Measurements from ENCODE around the gene NBEAL2.

The NBEAL2 gene

DNA sequence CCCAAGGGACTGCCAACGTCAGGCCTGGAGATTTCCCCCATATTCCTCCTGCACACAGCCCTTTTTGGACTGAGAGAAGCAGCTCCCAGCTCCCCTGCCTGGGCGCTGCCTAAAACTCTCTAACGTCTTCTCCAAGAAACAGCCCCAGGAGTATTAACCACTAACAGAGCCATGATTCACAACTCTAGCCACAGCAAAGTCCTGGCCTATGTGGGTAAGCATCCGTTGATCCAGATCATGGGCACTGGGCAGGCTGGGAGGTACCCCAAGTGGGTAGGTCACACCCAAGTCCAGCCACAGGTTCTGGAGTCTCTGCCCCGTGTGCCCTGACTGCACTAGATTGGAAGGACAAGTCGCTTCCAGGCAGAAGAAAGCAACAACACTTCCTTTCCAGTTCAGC lies 31.9 kb downstream of the NBEAL2 start:
- Histone ChIP-seq H3K9ac (ENCODE audit: low read length) (no peak overlapping the region), H3K27ac (ENCODE audit: low read depth, low read length) (no peak overlapping the region), H3K4me1 (ENCODE audit: insufficient read depth, low read length) (no peaks in the 10 kb centered on the region), H3K9me3 (ENCODE audit: low read length) (no peaks in the 10 kb centered on the region), H3K27me3 (ENCODE audit: control insufficient read depth in 1 of 2, insufficient read depth in 2 of 2, low read length in 2 of 2) (no peaks in the 10 kb centered on the region), H3K4me3 (ENCODE audit: low read depth in 1 of 2, low read length in 2 of 2) (no peak overlapping the region), H3K36me3 (ENCODE audit: insufficient read depth, low read length) (peaks cover 11% of the 10 kb centered on the region)

- Histone ChIP-seq H3K4me3 (ENCODE audit: low read depth in 1 of 2, low read length in 2 of 2) (no peak overlapping the region), H3K27me3 (ENCODE audit: control insufficient read depth in 1 of 2, insufficient read depth in 2 of 2, low read length in 2 of 2) (no peaks in the 10 kb centered on the region), H3K9me3 (ENCODE audit: low read length) (no peaks in the 10 kb centered on the region), H3K27ac (ENCODE audit: low read depth, low read length) (no peak overlapping the region), H3K4me1 (ENCODE audit: insufficient read depth, low read length) (no peaks in the 10 kb centered on the region), H3K36me3 (ENCODE audit: insufficient read depth, low read length) (peaks cover 22% of the 10 kb centered on the region), H3K9ac (ENCODE audit: low read length) (no peak overlapping the region)
Observed at GRCh38 chr3:47012342-47013230, 33.1 kb downstream of the NBEAL2 start.

GRCh38 chr3:47013231-47013630 lies 33.8 kb downstream of the NBEAL2 start:
- H3K9me3 ChIP-seq (ENCODE audit: low read length) = no peaks in the 10 kb centered on the region
- no peak overlapping the region for H3K9ac ChIP-seq (ENCODE audit: low read length)
- H3K4me3 ChIP-seq (ENCODE audit: low read depth in 1 of 2, low read length in 2 of 2) = no peak overlapping the region
- H3K27me3 ChIP-seq (ENCODE audit: control insufficient read depth in 1 of 2, insufficient read depth in 2 of 2, low read length in 2 of 2) = no peaks in the 10 kb centered on the region
- no peaks in the 10 kb centered on the region for H3K4me1 ChIP-seq (ENCODE audit: insufficient read depth, low read length)
- no peak overlapping the region for H3K27ac ChIP-seq (ENCODE audit: low read depth, low read length)
- peaks cover 28% of the 10 kb centered on the region for H3K36me3 ChIP-seq (ENCODE audit: insufficient read depth, low read length)

GRCh38 chr3:47014036-47014435 lies 34.6 kb downstream of the NBEAL2 start:
- Histone ChIP-seq H3K4me1 (ENCODE audit: insufficient read depth, low read length) (no peaks in the 10 kb centered on the region), H3K4me3 (ENCODE audit: low read depth in 1 of 2, low read length in 2 of 2) (no peak overlapping the region), H3K27ac (ENCODE audit: low read depth, low read length) (no peak overlapping the region), H3K9ac (ENCODE audit: low read length) (no peak overlapping the region), H3K27me3 (ENCODE audit: control insufficient read depth in 1 of 2, insufficient read depth in 2 of 2, low read length in 2 of 2) (no peaks in the 10 kb centered on the region), H3K36me3 (ENCODE audit: insufficient read depth, low read length) (peaks cover 36% of the 10 kb centered on the region), H3K9me3 (ENCODE audit: low read length) (no peaks in the 10 kb centered on the region)

GRCh38 chr3:47015151-47015550 lies 35.7 kb downstream of the NBEAL2 start:
- Histone ChIP-seq H3K4me3 (ENCODE audit: low read depth in 1 of 2, low read length in 2 of 2) (no peak overlapping the region), H3K36me3 (ENCODE audit: insufficient read depth, low read length) (peaks cover 45% of the 10 kb centered on the region), H3K27me3 (ENCODE audit: control insufficient read depth in 1 of 2, insufficient read depth in 2 of 2, low read length in 2 of 2) (no peaks in the 10 kb centered on the region), H3K9me3 (ENCODE audit: low read length) (no peaks in the 10 kb centered on the region), H3K27ac (ENCODE audit: low read depth, low read length) (no peak overlapping the region), H3K4me1 (ENCODE audit: insufficient read depth, low read length) (peaks cover 8% of the 10 kb centered on the region), H3K9ac (ENCODE audit: low read length) (no peak overlapping the region)

- no peak overlapping the region for H3K4me3 ChIP-seq (ENCODE audit: low read depth in 1 of 2, low read length in 2 of 2)
- H3K36me3 ChIP-seq (ENCODE audit: insufficient read depth, low read length) = peaks cover 45% of the 10 kb centered on the region
- H3K9ac ChIP-seq (ENCODE audit: low read length) = no peak overlapping the region
- H3K9me3 ChIP-seq (ENCODE audit: low read length) = no peaks in the 10 kb centered on the region
- H3K4me1 ChIP-seq (ENCODE audit: insufficient read depth, low read length) = peaks cover 18% of the 10 kb centered on the region
- H3K27me3 ChIP-seq (ENCODE audit: control insufficient read depth in 1 of 2, insufficient read depth in 2 of 2, low read length in 2 of 2) = no peaks in the 10 kb centered on the region
- no peak overlapping the region for H3K27ac ChIP-seq (ENCODE audit: low read depth, low read length)
Observed at GRCh38 chr3:47016086-47016933, 36.8 kb downstream of the NBEAL2 start.

DNA sequence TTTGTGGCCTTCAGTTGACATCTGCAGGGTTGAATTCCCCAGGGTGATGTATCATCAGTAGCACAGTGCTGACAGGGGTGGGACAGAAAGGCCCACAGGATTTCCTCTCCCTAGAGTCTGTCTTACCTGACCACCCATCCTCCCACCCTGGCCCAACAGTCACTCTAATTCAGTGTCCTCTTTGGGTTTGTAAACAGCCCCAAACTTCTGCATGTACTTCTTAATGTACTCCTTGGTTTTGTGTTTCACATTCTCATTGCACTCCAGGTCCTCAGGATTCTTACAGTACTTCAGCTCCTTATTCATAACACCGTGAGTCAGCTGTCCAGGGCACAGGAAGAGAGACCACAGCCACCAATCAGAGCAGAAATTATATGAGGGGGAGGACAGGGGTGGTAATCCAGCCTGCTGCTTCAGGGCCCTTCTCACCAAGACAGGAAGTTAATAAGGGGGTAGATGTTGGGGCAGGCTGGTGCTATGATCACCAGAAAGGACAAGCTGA lies 37.5 kb downstream of the NBEAL2 start:
- Histone ChIP-seq H3K9ac (ENCODE audit: low read length) (no peak overlapping the region), H3K36me3 (ENCODE audit: insufficient read depth, low read length) (peaks cover 45% of the 10 kb centered on the region), H3K27me3 (ENCODE audit: control insufficient read depth in 1 of 2, insufficient read depth in 2 of 2, low read length in 2 of 2) (no peaks in the 10 kb centered on the region), H3K4me1 (ENCODE audit: insufficient read depth, low read length) (peaks cover 18% of the 10 kb centered on the region), H3K9me3 (ENCODE audit: low read length) (no peaks in the 10 kb centered on the region), H3K4me3 (ENCODE audit: low read depth in 1 of 2, low read length in 2 of 2) (no peak overlapping the region), H3K27ac (ENCODE audit: low read depth, low read length) (no peak overlapping the region)

DNA sequence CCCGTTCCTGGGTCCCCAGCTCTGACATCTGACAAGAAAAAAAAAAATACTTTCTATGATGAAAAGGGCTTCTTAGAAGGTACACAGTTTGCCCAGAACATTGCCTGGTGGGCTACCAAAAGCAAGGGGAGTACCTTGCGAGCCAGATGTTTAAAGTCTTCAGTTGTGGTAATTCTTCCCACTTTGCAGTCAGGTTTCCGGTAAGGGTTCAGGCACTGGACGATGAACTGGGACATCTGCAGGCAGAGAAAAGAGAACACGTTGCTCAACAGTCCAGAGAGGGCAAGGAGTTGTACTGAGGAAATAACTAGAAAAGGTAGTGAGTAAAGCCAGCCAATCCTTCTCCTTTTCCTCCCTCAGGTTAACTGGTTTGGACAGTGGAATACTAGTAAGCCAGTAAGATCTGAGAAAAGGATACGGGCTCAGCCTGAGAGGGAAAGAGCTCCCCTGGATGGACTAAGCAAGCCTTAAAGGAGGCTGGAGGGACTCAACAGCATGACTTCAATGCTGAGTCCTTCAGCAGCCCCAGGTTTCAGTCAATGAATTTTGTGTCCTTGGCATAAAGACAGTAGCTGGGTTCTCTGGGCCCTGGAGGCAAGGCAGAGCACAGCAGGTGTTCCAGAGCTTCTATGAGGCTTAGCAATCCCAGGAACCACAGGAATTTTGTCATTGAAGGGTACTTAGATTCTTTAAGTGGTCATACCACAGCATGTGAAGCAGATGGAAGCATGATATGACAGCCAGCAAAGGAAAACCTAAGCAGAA lies 38.2 kb downstream of the NBEAL2 start:
- peaks cover 24% of the 10 kb centered on the region for H3K4me1 ChIP-seq (ENCODE audit: insufficient read depth, low read length)

GRCh38 chr3:47018269-47018611 lies 38.8 kb downstream of the NBEAL2 start:
- no peak overlapping the region for H3K4me3 ChIP-seq (ENCODE audit: low read depth in 1 of 2, low read length in 2 of 2)
- H3K9me3 ChIP-seq (ENCODE audit: low read length) = no peaks in the 10 kb centered on the region
- peaks cover 45% of the 10 kb centered on the region for H3K36me3 ChIP-seq (ENCODE audit: insufficient read depth, low read length)
- no peaks in the 10 kb centered on the region for H3K27me3 ChIP-seq (ENCODE audit: control insufficient read depth in 1 of 2, insufficient read depth in 2 of 2, low read length in 2 of 2)
- peaks cover 28% of the 10 kb centered on the region for H3K4me1 ChIP-seq (ENCODE audit: insufficient read depth, low read length)
- H3K27ac ChIP-seq (ENCODE audit: low read depth, low read length) = no peak overlapping the region
- no peak overlapping the region for H3K9ac ChIP-seq (ENCODE audit: low read length)

More for the DNA sequence above, 38.2 kb downstream of the NBEAL2 start:
- Histone ChIP-seq H3K9ac (ENCODE audit: low read length) (no peak overlapping the region), H3K36me3 (ENCODE audit: insufficient read depth, low read length) (peaks cover 45% of the 10 kb centered on the region), H3K9me3 (ENCODE audit: low read length) (no peaks in the 10 kb centered on the region), H3K27me3 (ENCODE audit: control insufficient read depth in 1 of 2, insufficient read depth in 2 of 2, low read length in 2 of 2) (no peaks in the 10 kb centered on the region), H3K27ac (ENCODE audit: low read depth, low read length) (no peak overlapping the region), H3K4me3 (ENCODE audit: low read depth in 1 of 2, low read length in 2 of 2) (no peak overlapping the region)

DNA sequence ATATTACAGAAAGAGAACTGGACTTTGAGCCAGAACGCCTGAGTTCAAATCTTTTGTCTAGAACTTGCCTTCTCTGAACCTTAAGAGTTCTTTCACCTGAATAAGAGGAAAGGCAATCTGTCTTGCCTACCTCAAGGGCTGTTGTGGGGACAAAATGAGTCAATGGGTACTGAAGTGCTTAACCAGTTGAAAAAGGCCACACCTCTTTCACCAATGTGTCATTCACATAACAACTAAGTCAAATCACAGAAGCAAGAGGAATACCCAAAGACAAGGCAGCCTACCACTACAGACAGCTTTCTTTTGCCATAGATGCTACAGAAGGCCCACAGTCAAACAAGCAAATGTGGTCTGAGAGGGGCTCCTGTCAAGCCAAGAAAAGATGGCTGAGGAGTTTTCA lies 39.7 kb downstream of the NBEAL2 start:
- H3K4me3 ChIP-seq (ENCODE audit: low read depth in 1 of 2, low read length in 2 of 2) = no peak overlapping the region
- H3K27me3 ChIP-seq (ENCODE audit: control insufficient read depth in 1 of 2, insufficient read depth in 2 of 2, low read length in 2 of 2) = no peaks in the 10 kb centered on the region
- H3K9ac ChIP-seq (ENCODE audit: low read length) = no peak overlapping the region
- no peaks in the 10 kb centered on the region for H3K9me3 ChIP-seq (ENCODE audit: low read length)
- H3K27ac ChIP-seq (ENCODE audit: low read depth, low read length) = no peak overlapping the region
- H3K4me1 ChIP-seq (ENCODE audit: insufficient read depth, low read length) = peaks cover 28% of the 10 kb centered on the region
- peaks cover 37% of the 10 kb centered on the region for H3K36me3 ChIP-seq (ENCODE audit: insufficient read depth, low read length)

DNA sequence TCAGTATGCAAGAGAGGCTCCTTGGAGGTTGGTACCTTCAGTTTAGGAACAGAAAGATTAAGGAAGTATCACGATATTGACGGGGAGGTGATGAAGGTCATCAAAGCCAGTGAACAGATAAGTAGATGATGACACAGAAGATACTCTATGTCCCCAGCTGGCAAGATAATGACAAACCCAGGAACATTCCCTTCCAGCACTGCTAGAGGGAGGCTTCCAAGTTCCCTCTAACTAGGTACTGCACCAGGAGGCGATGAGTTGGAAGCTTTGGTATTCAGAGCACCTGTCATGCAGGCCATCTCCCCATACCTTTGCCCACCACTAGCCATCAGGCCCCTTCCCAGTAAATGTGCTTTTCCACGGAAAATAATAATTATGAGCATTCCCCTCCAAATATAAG lies 40.8 kb downstream of the NBEAL2 start:
- no peak overlapping the region for H3K27ac ChIP-seq (ENCODE audit: low read depth, low read length)
- H3K27me3 ChIP-seq (ENCODE audit: control insufficient read depth in 1 of 2, insufficient read depth in 2 of 2, low read length in 2 of 2) = no peaks in the 10 kb centered on the region
- no peak overlapping the region for H3K4me3 ChIP-seq (ENCODE audit: low read depth in 1 of 2, low read length in 2 of 2)
- H3K4me1 ChIP-seq (ENCODE audit: insufficient read depth, low read length) = peaks cover 32% of the 10 kb centered on the region
- no peaks in the 10 kb centered on the region for H3K9me3 ChIP-seq (ENCODE audit: low read length)
- peaks cover 34% of the 10 kb centered on the region for H3K36me3 ChIP-seq (ENCODE audit: insufficient read depth, low read length)
- no peak overlapping the region for H3K9ac ChIP-seq (ENCODE audit: low read length)

All from muscle layer of colon (tissue), 2 donors.